IMR-90 (cell line): ENCODE results near the gene PTGDR2. TPM values are rescaled to one million over a fixed set of nuclear protein-coding genes. Genes with fewer than 3 reads are reported as not detected.

Source experiments
- ATAC-seq: fragments of 200-7000 bp; cut with Tn5 transposase; 2 replicates; pipeline ENCODE4 v1.9.1; 2020; ENCODE audit warnings: low read depth, mild to moderate bottlenecking, moderate library complexity
- BruUV-seq: library from RNA; stranded (reverse); fragments of 400-500 nt; replicated peaks from 2 replicates; lab custom pipeline; 2021; lab: Mats Ljungman, UMichigan
- CTCF ChIA-PET: fragments of 300-600 bp; formaldehyde crosslinking; extraction: SDS; loops from one replicate; lab custom pipeline; 2021; ENCODE audit warnings: antibody characterized with exemption; lab: Yijun Ruan, JAX
- POLR2A ChIA-PET: fragments of 300-600 bp; sonication (Branson Sonifier 250); formaldehyde crosslinking; loops from one replicate; lab custom pipeline; 2022; ENCODE audit warnings: antibody characterized with exemption; ENCODE audit not compliant: unreplicated experiment; lab: Charles Lee
- DNase-seq: peaks from one replicate; pipeline ENCODE4 v3.0.0; 2013
- H2AFZ ChIP-seq: replicated peaks from 2 replicates; pipeline ENCODE3; 2013; ENCODE audit warnings: low read length, mild to moderate bottlenecking; ENCODE audit not compliant: poor library complexity
- H2AK5ac ChIP-seq: 2 replicates; pipeline ENCODE4 v1.6.1; 2013; ENCODE audit warnings: low read depth, low read length, inconsistent platforms
- H2AK9ac ChIP-seq: replicated peaks from 2 replicates; pipeline ENCODE3; 2013; ENCODE audit warnings: mild to moderate bottlenecking, low read depth, low read length, moderate library complexity; ENCODE audit not compliant: poor library complexity
- H2BK120ac ChIP-seq: 2 replicates; pipeline ENCODE4 v1.6.1; 2013; ENCODE audit warnings: low read depth, low read length, inconsistent platforms
- H2BK15ac ChIP-seq: 3 replicates; pipeline ENCODE4 v1.6.1; 2013; ENCODE audit warnings: low read depth, low read length, inconsistent platforms
- H2BK20ac ChIP-seq: 2 replicates; pipeline ENCODE4 v1.6.1; 2013; ENCODE audit warnings: low read depth, mild to moderate bottlenecking, inconsistent platforms, low read length, moderate library complexity
- H2BK5ac ChIP-seq: 2 replicates; pipeline ENCODE4 v1.6.1; 2013; ENCODE audit warnings: mild to moderate bottlenecking, low read depth, low read length, inconsistent platforms; ENCODE audit not compliant: poor library complexity, severe bottlenecking
- H3K14ac ChIP-seq: replicated peaks from 2 replicates; pipeline ENCODE4 v1.6.1; 2013; ENCODE audit warnings: low read depth, low read length, inconsistent platforms
- H3K18ac ChIP-seq: 2 replicates; pipeline ENCODE4 v1.6.1; 2013; ENCODE audit warnings: low read depth, low read length, control low read depth
- H3K23ac ChIP-seq: 2 replicates; pipeline ENCODE4 v1.6.1; 2013; ENCODE audit warnings: low read depth, low read length, inconsistent platforms
- H3K27ac ChIP-seq: 2 replicates; pipeline ENCODE4 v1.5.1; 2013; ENCODE audit warnings: mild to moderate bottlenecking, control low read depth, low read length; ENCODE audit not compliant: insufficient read depth
- H3K27me3 ChIP-seq: 2 replicates; pipeline ENCODE4 v1.6.1; 2013; ENCODE audit warnings: low read length; ENCODE audit not compliant: control insufficient read depth, insufficient read depth
- H3K36me3 ChIP-seq: 2 replicates; pipeline ENCODE4 v1.6.1; 2013; ENCODE audit warnings: low read length, mixed read lengths; ENCODE audit not compliant: control insufficient read depth, insufficient read depth
- H3K4ac ChIP-seq: 2 replicates; pipeline ENCODE4 v1.6.1; 2013; ENCODE audit warnings: low read depth, low read length, inconsistent platforms
- H3K4me1 ChIP-seq: 2 replicates; pipeline ENCODE4 v1.6.1; 2013; ENCODE audit warnings: low read length, mixed read lengths; ENCODE audit not compliant: control insufficient read depth, insufficient read depth
- H3K4me2 ChIP-seq: 2 replicates; pipeline ENCODE4 v1.6.1; 2013; ENCODE audit warnings: low read depth, mild to moderate bottlenecking, control low read depth, low read length, moderate library complexity
- H3K4me3 ChIP-seq: 2 replicates; pipeline ENCODE4 v1.5.1; 2013; ENCODE audit warnings: low read depth, mild to moderate bottlenecking, control low read depth, low read length, moderate library complexity; ENCODE audit not compliant: insufficient read depth
- H3K56ac ChIP-seq: 2 replicates; pipeline ENCODE4 v1.6.1; 2013; ENCODE audit warnings: low read length, inconsistent platforms; ENCODE audit not compliant: insufficient read depth; ENCODE audit errors: extremely low read depth
- H3K79me1 ChIP-seq, 2 experiments: 2 replicates each; pipeline ENCODE4 v1.6.1; 2013; ENCODE audit warnings: low read length in 2 of 2, inconsistent platforms in 1 of 2, low read depth in 1 of 2
- H3K9ac ChIP-seq: 2 replicates; pipeline ENCODE4 v1.6.1; 2013; ENCODE audit warnings: low read depth, low read length, control low read depth
- H3K9me1 ChIP-seq: 2 replicates; pipeline ENCODE4 v1.6.1; 2013; ENCODE audit warnings: low read length, inconsistent platforms; ENCODE audit not compliant: insufficient read depth
- H3K9me3 ChIP-seq: 2 replicates; pipeline ENCODE4 v1.6.1; 2013; ENCODE audit warnings: low read length; ENCODE audit not compliant: control insufficient read depth, insufficient read depth
- H4K20me1 ChIP-seq: 2 replicates; pipeline ENCODE4 v1.6.1; 2013; ENCODE audit warnings: low read length, inconsistent platforms; ENCODE audit not compliant: insufficient read depth
- H4K5ac ChIP-seq: 2 replicates; pipeline ENCODE4 v1.6.1; 2013; ENCODE audit warnings: mild to moderate bottlenecking, low read depth, low read length, control low read depth
- H4K8ac ChIP-seq, 2 experiments: 2 replicates each; pipeline ENCODE4 v1.6.1; 2013; ENCODE audit warnings: low read depth in 2 of 2, low read length in 2 of 2, control low read depth in 1 of 2, inconsistent platforms in 1 of 2
- H4K91ac ChIP-seq: 2 replicates; pipeline ENCODE4 v1.6.1; 2013; ENCODE audit warnings: low read depth, low read length, inconsistent platforms; ENCODE audit not compliant: insufficient read depth
- CHD1 ChIP-seq: IDR thresholded peaks from 2 replicates; pipeline ENCODE4 v1.6.1; 2012; ENCODE audit warnings: low read depth, low read length, improper control_type of control experiment
- RAD21 ChIP-seq: IDR thresholded peaks from 2 replicates; pipeline ENCODE4 v1.6.1; 2012; ENCODE audit warnings: low read length, improper control_type of control experiment
- RCOR1 ChIP-seq: IDR thresholded peaks from 2 replicates; pipeline ENCODE4 v1.6.1; 2012; ENCODE audit warnings: mild to moderate bottlenecking, low read length, improper control_type of control experiment; ENCODE audit not compliant: insufficient replicate concordance
- SMC3 ChIP-seq: fragments of 150-350 bp; IDR thresholded peaks from 2 replicates; pipeline ENCODE4 v1.6.1; 2016; ENCODE audit warnings: low read depth, mild to moderate bottlenecking, antibody characterized with exemption, low read length, moderate library complexity
- WGBS, 2 experiments: methylation state at CpG; one replicate each; pipeline versions ENCODE4 v1.1.5 to v1.1.7; 2013; ENCODE audit warnings: missing lambda C conversion rate in 2 of 2; ENCODE audit not compliant: insufficient read length in 1 of 2; ENCODE audit errors: extremely low coverage in 2 of 2; 5-methylcytosine and 5-hydroxymethylcytosine counted together
- dilution Hi-C: fragments of 300-500 bp; cut with HindIII; formaldehyde crosslinking; loops from one replicate; pipeline ENCODE4 v1.14.3; 2018; ENCODE audit warnings: low sequenced_read_pairs; ENCODE audit not compliant: unreplicated experiment
- in situ Hi-C: fragments of 300-500 bp; cut with MboI; formaldehyde crosslinking; loops from 3 replicates; pipeline ENCODE4 v1.14.3; 2019; ENCODE audit warnings: low sequenced_read_pairs, inconsistent platforms, mixed read lengths
- intact Hi-C: fragments of 100-400 bp; cut with micrococcal nuclease; formaldehyde crosslinking; loops from 2 replicates; pipeline ENCODE4 v1.10.0; 2022
- polyA plus RNA-seq, 3 experiments: library from polyadenylated mRNA; depleted of rRNA; stranded (reverse); fragments of >200 nt; gene quantifications; 2 replicates each; pipeline ENCODE4 v1.2.3, GENCODE V29; 2012; ENCODE audit warnings: low replicate concordance in 1 of 3
- total RNA-seq: library from RNA; depleted of rRNA; stranded (reverse); fragments of >200 nt; gene quantifications from 2 replicates; pipeline ENCODE4 v1.2.3, GENCODE V29; 2012

The PTGDR2 gene
- total and polyA plus RNA-seq, 2 of the 4 experiments (the other 2 are of a cell fraction) = under 0.01 to 0.12 TPM

- dilution Hi-C loops = no loop called here
- Histone ChIP-seq H2BK120ac (no peak overlapping the region), H3K9me3 (no peaks in the 10 kb centered on the region), H3K27me3 (no peaks in the 10 kb centered on the region), H3K4ac (no peak overlapping the region), H4K20me1 (0 out of 2 replicates have a peak, but pooled peaks cover 12% of the 10 kb centered on the region), H3K36me3 (peaks cover 20% of the 10 kb centered on the region), H3K4me1 (peaks cover 25% of the 10 kb centered on the region), H3K18ac (no peak overlapping the region), H3K14ac (no peak overlapping the region), H3K4me2 (no peak overlapping the region), H4K8ac (no peak overlapping the region), H3K9me1 (peaks cover 11% of the 10 kb centered on the region), H3K9ac (no peak overlapping the region), H2AK9ac (no peak overlapping the region), H2BK5ac (no peak overlapping the region), H4K91ac (no peak overlapping the region), H2AFZ (no peak overlapping the region), H3K79me1 (peaks cover 19 to 53% of the 10 kb centered on the region in 2 experiments), H3K56ac (no peak overlapping the region), H3K27ac (no peak overlapping the region), H3K23ac (no peak overlapping the region), H2AK5ac (no peak overlapping the region), H2BK20ac (no peak overlapping the region), H4K5ac (no peak overlapping the region), H3K4me3 (no peak overlapping the region), H2BK15ac (no peak overlapping the region)
- WGBS, 2 experiments = 100% methylated on average over 4 of the region's 8 CpGs; no CpG with 5 or more reads in 1 of the 2 experiments
- BruUV-seq = no TSS peak
- TF ChIP-seq RAD21 (no peak), CHD1 (no peak), RCOR1 (no peak), SMC3 (no peak)
- ATAC-seq (no peak), DNase-seq (no peak)
- intact Hi-C loops = no loop called here
- ChIA-PET CTCF (no interaction called here), POLR2A (no interaction called here)
- in situ Hi-C loops = no loop called here
Observed at GRCh38 chr11:60845338-60845737, 10.4 kb downstream of the PTGDR2 start.
